GM12801 (cell line): ENCODE results near the gene PRMT9.

ENCODE experiments used
- TF ChIP-seq, protein P1 (sequence below): IDR thresholded peaks from one replicate; pipeline ENCODE4 v1.5.1; 2011; ENCODE audit warnings: control low read depth; ENCODE audit not compliant: insufficient read length; ENCODE audit errors: extremely low read depth

PRMT9 gene

DNA sequence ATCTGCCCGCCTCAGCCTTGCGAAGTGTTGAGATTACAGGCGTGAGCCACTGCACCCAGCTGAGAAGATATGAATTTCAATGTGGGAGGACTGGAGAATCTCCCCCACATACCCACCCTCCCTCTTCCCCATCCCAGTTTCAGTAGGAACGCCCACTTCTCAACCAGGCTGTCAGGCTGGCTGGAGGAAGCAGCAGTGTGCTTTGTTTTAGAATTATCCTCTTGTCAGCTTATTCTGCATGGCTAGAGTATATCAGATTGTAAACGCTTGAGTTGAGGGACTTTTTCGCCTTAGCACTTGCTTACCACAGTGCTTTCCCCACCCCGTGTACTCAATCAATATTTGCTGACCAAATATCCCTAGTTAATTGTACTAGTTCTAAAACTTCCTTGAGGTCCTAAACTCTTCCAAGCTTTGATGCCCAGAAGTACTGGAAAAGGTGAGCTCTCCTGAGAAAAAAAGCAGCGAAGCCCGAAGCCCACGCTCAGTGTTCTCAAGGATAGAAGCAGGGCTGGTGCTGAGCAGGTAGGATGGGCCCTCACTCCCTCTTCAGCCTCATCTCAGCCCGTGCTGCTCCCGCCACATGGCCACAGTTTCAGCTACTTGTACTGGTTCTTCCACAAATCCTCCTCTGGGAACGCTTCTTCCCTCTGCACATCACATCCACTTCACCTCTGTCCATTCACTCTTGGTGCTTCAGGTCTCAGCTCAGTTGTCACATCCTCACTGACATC lies 40.7 kb upstream of the PRMT9 start:
- TF ChIP-seq, protein P1, sequence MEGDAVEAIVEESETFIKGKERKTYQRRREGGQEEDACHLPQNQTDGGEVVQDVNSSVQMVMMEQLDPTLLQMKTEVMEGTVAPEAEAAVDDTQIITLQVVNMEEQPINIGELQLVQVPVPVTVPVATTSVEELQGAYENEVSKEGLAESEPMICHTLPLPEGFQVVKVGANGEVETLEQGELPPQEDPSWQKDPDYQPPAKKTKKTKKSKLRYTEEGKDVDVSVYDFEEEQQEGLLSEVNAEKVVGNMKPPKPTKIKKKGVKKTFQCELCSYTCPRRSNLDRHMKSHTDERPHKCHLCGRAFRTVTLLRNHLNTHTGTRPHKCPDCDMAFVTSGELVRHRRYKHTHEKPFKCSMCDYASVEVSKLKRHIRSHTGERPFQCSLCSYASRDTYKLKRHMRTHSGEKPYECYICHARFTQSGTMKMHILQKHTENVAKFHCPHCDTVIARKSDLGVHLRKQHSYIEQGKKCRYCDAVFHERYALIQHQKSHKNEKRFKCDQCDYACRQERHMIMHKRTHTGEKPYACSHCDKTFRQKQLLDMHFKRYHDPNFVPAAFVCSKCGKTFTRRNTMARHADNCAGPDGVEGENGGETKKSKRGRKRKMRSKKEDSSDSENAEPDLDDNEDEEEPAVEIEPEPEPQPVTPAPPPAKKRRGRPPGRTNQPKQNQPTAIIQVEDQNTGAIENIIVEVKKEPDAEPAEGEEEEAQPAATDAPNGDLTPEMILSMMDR = no peak

DNA sequence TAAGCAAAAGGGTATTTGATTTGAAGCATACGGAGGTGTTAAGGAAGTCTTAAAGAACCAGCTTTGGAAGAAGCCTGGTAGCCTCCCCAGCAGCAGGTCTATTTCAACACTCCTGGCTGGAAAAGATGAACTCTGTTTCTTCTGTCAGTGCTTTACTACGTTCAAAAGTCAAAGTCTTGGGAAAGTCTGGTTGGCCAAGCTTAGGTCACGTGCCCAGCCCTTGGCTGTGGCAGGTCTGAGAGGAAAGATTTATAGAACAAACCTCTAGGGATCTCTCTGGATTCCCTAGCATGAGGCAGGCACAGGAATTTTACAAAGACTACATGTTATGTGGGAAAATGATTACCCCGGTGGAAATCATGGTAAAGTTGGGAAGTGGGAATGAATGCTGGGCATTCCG lies 39.4 kb upstream of the PRMT9 start:
- TF ChIP-seq, protein P1 = no peak

GRCh38 chr4:147717878-147718277 lies 33.9 kb upstream of the PRMT9 start:
- TF ChIP-seq, protein P1 = no peak

GRCh38 chr4:147714575-147715401 lies 30.8 kb upstream of the PRMT9 start:
- TF ChIP-seq, protein P1 = no peak

- TF ChIP-seq, protein P1 = no peak
These were observed 26.0 kb upstream of the PRMT9 start for GRCh38 chr4:147709999-147710398.

DNA sequence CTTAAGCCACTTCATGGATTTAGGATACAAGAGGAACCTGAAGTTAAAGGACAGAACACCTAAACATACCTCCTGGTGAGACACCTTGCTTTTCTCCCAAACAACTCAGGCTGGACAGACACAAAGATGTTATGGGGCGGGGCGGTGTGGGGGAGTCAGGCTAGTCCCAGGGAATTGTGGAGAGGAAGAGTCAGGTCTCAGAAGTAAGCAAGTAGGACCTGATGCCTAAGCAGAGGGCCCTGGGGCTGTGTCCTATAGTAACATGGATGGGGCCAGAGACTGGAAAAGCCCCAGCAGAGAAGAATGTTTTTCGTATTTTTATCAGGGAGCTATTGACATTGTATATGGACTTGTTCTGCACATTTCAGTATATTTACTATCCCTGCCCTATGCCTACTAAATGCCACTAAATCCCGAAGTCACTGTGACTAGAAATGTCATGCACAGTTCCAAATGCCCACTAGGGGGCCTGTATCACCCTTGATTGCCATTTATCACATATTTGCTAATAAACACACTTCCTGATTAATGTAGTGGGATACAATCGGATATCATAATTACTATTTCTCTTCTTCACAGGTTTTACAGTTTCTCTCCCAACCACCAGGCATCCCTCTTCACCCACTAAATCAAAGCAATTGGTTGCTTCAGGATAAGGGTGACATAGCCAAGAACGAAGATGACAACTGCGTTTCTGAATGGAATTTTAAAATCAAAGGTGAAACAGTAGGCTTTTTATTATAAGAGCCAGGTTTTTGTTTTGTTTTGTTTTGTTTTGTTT lies 24.1 kb upstream of the PRMT9 start:
- TF ChIP-seq, protein P1 = no peak

- TF ChIP-seq, protein P1 = no peak
These were observed 20.9 kb upstream of the PRMT9 start for GRCh38 chr4:147704846-147705245.
